Retina (tissue), 1 donor: Measurements from ENCODE around the gene ARHGAP26.

Experiments
- DNase-seq: peaks from one replicate; pipeline ENCODE4 v3.0.0-alpha.2; 2016

Gene ARHGAP26

GRCh38 chr5:143267186-143267585 is 497.0 kb downstream of the ARHGAP26 start:
- DNase-seq: no peak

GRCh38 chr5:143268388-143268787 is 498.2 kb downstream of the ARHGAP26 start:
- no peak for DNase-seq

- DNase-seq: no peak
Observed at GRCh38 chr5:143271431-143271830, 501.3 kb downstream of the ARHGAP26 start.

GRCh38 chr5:143274952-143275351 is 504.8 kb downstream of the ARHGAP26 start:
- no peak for DNase-seq

GRCh38 chr5:143275512-143276363 is 505.6 kb downstream of the ARHGAP26 start:
- DNase-seq: no peak

GRCh38 chr5:143277536-143277935 is 507.4 kb downstream of the ARHGAP26 start:
- DNase-seq: no peak
